GM21529 (cell line): Measurements from ENCODE around the gene TRIM68.

Experiments
- ATAC-seq: cut with Tn5 transposase; IDR thresholded peaks from one replicate; pipeline ENCODE4 v1.9.1; 2021; ENCODE audit not compliant: unreplicated experiment

Gene TRIM68

DNA sequence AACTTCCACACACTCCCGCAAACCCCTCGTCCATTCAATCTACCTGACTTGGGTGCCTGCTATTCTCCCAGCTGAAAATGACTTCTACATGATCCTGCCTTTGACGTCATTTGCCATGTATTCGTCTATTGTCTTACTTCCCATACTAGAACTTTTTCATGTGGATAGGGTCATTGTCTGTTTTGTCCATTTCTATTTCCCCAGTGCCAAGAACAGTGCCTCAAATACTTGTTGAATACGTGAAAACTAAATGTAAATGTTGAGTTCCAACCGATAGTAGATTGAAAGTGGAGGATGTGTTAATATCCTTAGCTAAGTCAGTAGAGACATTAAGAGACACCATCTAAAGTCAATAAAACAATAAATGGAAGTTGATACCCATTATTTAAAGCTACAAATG, 935 bp downstream of the TRIM68 start:
- no peak for ATAC-seq

DNA sequence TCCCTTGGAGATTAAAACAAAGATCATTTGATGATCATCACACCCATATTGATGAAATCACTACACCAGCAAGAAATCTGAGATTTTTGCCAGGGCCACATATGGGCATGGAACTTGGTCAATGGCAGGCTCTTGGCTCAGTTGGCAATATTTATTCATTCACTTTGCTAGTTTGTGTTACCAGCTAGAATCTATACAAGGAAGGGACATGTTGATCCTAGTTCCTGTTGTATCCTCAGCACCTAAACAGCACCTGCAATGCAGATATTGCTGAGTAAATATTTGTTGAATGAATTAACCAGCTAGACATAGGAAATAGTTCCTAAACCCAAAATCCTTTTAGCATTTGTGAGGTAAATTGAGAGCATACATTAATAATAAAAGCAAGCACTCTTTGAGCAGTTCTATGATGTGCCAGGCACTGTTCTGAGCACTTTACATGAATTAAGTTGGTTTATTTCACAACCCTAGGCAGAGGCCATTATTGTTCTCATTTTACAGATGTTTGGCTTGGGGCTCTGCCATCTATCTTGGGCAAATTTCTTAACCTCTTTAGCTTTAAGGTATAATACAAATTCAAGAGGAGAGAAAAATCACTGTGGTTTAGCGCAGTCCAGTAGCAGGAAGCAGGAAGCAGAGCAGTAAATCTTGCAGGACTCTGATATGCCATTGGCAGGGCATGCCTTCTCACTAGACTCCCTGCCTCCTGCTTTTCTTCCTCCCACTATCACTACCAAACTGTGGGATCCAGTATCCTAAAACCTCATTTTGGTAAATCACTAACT, 1.6 kb downstream of the TRIM68 start:
- no peak for ATAC-seq

DNA sequence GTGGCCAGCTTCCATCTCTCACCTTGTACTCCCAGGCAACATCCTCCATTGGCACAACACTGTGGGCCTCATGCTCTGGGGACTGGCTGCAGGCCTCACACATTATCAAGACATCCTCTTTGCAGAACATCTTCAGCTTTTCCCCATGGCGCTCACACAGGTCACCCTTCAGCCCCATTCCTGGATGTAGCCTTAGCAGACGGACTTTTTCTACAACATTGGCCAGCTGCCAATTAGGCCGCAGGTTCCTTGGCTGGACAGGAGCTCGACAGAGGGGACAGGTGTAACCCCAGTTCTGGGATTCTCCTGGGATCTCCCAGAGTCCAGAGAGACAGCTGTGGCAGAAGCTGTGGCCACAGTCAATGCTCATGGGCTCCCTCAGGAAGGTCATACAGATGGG, 3.0 kb downstream of the TRIM68 start:
- ATAC-seq = no peak

DNA sequence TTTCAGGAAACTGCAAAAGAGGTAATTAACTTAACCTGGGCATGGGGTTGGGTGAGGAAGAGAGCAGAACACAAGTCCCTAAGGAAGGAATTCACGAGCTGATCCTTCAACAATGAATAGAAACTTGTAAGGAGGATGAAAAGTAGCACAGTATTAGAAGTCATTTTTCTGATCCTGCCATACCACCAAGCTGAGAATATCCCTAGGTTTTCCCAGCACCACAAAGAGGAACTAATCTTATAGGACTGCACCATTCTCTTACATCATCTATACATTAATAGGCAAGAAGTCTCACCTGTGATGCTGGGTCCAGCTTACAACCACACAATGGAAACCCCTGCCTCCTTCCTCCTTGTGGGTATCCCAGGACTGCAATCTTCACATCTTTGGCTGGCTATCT, 14.3 kb downstream of the TRIM68 start, which contains the start of gene OR52I1:
OR52I1 (plus strand) TSS at position 301 of the 400 bp plus-strand sequence; CDS start at position 301, 0 bp downstream.
- no peak for ATAC-seq

DNA sequence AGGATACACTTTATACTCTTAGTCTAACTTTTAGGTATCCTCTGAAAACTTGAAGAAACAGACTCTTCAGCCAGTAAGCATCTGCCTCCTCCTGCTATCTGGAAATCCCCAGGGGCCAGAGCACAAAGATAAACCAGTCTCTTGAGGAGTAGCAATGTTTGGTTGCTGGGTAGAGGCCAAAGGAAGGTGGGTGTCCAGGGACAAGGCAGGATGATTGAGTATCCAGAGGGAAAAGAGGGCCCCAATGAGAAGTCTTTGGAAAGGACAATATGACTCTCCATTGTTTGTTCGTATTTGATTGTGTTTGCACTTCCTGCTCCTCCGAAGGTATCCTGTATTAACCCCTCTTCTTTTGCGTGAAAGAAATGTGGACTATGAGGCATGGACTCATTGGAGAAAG, 19.0 kb downstream of the TRIM68 start:
- no peak for ATAC-seq

DNA sequence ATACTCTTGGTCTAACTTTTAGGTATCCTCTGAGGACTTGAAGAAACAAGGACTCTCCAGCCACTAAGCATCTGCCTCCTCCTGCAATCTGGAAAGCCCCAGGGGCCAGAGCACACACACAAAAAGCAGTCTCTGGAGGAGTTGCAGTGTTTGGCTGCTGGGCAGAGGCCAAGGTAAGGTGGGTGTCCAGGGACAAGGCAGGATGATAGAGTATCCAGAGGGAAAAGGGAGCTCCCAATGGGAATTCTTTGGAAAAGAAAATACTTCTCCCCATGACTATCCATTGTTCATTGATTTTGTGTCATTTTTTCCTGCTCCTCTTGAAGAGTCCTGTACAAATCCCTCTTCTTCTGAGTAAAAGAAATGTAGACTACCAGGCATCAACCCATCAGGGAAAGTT, 26.6 kb downstream of the TRIM68 start, which contains the start of gene OR52I2:
OR52I2 (plus strand) TSS at position 301 of the 400 bp plus-strand sequence.
- ATAC-seq = no peak

DNA sequence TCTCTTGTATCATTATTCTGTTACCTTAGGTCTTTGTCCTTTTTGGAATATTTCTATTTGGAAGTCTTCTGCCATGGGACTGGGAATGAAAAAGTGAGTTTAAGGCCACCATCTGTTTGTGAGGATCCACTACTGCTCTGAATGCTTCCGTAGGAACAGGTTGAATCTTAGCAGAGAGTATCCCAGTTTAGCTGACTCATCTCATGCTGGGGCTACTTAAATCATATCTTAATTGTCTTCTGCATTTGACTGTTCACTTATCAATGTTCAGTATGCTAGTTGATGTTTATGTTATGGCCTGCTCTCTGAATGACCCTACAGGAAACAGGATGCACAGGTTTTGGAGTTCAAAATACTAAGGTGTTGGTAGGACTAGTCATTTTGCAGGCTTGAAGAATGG, 27.9 kb downstream of the TRIM68 start:
- no peak for ATAC-seq

DNA sequence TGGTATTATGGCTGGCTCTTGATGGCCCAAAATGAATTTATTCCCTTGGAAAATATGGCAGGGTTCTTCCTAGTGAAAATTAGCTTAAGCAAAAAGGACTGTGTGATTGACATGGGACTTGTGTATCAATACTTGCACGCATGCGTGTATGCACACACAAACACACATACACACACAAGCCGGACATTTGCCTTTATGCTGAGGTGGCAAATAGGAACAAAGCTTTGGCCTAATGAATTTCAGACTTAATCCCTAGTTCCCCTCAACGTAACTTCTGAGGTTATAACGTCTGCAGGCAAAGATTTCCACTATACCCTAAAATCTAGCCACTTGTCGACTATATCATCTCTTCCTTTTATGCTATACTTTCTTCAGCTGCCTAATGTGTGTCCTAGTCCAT, 29.4 kb downstream of the TRIM68 start:
- ATAC-seq = no peak

DNA sequence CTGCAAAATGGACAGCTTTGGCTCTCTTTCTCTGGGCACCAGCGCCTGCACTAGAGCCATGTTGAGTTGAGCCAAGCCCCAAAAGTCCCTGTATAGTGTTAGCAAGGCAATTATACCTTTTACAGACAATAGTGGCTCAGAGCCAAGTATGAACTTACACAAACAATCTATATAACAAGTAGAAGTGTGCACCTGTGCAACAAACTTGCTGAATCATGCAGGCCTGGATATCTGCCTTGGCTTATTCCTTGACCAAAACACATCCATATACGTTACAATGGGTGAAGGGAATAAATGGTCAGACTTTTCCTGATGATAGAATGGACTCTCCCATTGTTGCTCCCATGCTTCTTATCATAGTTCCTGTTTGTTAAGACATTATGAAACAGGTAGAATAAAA, 30.3 kb downstream of the TRIM68 start:
- ATAC-seq = no peak

DNA sequence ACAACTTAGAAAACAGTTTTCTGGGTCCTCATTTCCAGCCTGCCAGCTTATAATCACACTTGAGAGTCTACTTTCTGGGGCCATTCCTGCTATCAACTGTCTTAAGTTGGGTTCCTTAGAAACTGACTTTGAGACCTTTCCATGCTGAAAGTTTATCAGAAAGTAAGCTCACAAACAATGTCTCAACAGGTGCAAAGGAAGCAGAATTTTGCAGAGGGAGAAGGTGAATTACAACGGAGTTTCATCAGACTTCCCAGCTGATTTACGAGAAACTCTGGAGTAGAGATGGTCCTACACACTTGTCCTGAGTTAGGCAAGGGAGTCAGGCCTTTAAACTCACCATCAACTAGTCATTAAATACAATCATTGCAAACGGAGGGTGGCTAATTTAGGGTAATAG, 31.2 kb downstream of the TRIM68 start:
- no peak for ATAC-seq

DNA sequence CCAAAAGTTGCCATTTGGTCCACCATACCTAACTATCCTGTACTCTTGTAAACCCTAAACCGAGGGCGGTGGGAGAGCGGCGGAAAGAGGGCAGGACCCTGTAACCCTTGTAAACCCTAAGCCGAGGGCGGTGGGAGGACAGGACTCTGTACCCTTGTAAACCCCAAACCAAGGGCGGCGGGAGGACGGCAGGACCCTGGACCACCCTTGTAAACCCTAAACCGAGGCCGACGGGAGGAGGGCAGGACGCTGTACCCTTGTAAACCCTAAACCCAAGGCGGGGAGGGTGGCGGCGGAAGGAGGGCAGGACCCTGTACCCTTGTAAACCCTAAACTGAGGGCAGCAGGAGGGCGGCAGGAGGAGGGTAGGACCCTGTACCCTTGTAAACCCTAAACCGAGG, 39.0 kb downstream of the TRIM68 start:
- no peak for ATAC-seq

DNA sequence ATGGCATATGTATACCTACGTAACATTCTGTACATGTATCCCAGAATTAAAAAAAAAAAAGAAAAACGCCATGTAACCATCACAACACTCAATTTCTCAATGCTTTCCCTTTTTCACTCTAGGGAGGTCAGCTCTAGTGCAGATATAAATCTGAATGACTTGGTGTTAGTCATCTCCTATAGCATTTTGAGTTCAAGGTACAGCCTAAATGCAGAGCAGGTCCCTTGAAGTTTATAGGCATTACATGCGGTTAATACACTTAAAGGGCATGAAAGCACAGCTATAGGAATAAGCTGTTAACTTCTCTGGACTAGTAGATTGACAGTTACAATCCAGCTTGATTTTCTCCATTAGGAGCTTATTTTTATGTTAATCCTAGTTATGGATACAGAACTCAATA, 42.7 kb downstream of the TRIM68 start:
- no peak for ATAC-seq

DNA sequence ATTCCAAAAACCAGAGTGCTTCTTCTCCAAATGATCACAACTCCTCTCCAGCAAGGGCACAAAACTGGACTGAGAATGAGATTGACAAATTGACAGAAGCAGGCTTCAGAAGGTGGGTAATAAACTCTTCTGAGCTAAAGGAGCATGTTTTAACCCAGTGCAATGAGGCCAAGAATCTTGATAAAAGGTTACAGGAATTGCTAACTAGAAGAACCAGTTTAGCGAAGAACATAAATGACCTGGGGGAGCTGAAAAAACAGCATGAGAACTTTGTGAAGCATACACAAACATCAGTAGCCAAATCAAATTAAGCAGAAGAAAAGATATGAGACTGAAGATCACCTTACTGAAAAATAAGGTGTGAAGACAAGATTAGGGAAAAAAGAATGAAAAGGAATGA, 47.6 kb downstream of the TRIM68 start:
- no peak for ATAC-seq

DNA sequence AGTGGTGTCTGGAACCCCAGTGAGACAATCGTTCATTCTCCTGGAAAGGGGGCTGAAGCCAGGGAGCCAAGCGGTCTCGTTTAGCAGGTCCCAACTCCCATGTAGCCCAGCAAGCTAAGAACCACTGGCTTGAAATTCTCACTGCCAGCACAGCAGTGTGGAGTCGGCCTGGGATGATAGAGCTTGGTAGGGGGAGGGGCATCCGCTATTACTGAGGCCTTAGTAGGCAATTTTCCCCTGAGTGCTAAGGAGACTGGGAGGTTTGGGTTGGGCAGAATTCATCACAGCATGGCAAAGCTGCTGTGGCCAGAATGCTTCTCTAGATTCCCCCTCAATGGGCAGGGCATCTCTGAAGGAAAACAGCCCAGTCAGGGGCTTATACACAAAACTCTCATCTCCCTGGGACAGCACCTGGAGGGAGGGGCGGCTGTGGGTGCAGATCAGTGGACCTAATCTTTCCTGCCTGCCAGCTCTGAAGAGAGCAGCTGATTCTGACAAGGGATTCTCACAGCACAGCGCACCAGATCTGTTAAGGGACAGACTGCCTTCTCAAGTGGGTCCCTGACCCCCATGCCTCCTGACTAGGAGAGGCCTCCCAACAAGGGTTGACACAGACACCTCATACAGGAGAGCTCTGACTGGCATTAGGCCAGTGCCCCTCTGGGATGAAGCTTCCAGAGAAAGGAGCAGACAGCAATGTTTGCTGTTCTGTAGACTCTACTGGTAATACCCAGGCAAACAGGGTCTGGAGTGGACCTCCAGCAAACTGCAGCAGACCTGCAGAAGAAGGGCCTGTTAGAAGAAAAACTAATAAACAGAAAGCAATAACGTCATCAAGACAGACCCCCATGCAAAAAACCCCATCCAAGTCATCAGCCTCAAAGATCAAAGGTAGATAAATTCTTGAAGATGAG, 48.2 kb downstream of the TRIM68 start:
- no peak for ATAC-seq

DNA sequence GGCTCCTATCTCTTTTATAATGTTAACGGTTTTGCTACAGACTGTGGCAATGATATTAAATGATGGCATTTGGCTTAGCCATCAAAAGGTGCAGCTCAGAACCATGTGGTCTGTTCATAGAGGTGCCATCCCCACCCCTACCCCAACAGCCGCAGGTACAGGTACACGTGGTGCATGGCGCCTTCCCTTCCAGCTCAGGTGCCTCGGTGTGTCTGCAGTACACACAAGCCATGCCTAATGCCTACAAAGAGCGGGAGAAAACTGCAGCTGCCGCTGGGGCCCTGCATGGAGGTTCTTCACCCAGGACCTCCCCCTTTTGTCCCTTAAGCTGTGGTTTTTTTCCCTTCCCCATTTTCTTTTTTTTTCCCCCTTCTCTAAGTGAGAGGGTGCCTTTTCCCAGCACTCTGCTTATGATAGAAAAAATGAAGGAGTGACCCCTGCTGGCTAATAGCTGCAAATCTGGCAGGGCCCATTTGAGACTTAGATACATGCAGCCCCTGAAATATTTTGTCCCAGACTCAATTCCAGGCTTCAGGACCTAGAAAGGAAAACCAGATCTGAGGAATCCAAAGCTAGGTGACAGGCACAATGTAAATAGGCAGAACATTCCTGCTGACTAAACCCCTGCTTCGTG, 56.6 kb downstream of the TRIM68 start:
- no peak for ATAC-seq
